Glomerular visceral epithelial cell (primary cell): ENCODE data around the gene MYDGF.
A peak's percentile ranks its signal among the peaks of the same experiment; 100 is the strongest.

ENCODE experiments used
- DNase-seq: peaks from one replicate; pipeline ENCODE4 v3.0.0-alpha.2; 2016; ENCODE audit errors: extremely low spot score

Gene MYDGF

GRCh38 chr19:4641132-4641531 is 29.0 kb downstream of the MYDGF start:
- no peak for DNase-seq

- no peak for DNase-seq
These were observed 29.7 kb downstream of the MYDGF start for GRCh38 chr19:4640247-4641000.

GRCh38 chr19:4639531-4640246 is 30.5 kb downstream of the MYDGF start:
- peak; percentile 49 for DNase-seq

GRCh38 chr19:4638828-4639530 is 31.2 kb downstream of the MYDGF start, which contains the start of gene TNFAIP8L1:
Gene TNFAIP8L1, plus strand, starts transcription at chr19:4639516. Its CDS starts 12,354 bp downstream, at chr19:4651870.
- peak; percentile 97 for DNase-seq

- DNase-seq, result no peak
These were observed 31.8 kb downstream of the MYDGF start for GRCh38 chr19:4638317-4638716.

GRCh38 chr19:4636761-4637160 is 33.4 kb downstream of the MYDGF start:
- no peak for DNase-seq

GRCh38 chr19:4636151-4636717 is 33.9 kb downstream of the MYDGF start:
- DNase-seq, result peak; percentile 72

GRCh38 chr19:4635754-4636116 is 34.4 kb downstream of the MYDGF start:
- DNase-seq, result no peak

GRCh38 chr19:4633140-4633967 is 36.8 kb downstream of the MYDGF start:
- DNase-seq, result peak; percentile 97

GRCh38 chr19:4624733-4625362 is 45.3 kb downstream of the MYDGF start:
- DNase-seq, result no peak

GRCh38 chr19:4624301-4624700 is 45.8 kb downstream of the MYDGF start:
- DNase-seq, result no peak

GRCh38 chr19:4622695-4623421 is 47.3 kb downstream of the MYDGF start:
- no peak for DNase-seq

GRCh38 chr19:4620675-4621074 is 49.5 kb downstream of the MYDGF start:
- no peak for DNase-seq

- DNase-seq, result no peak
These were observed 50.4 kb downstream of the MYDGF start for GRCh38 chr19:4619668-4620294.

- DNase-seq, result no peak
These were observed 52.1 kb downstream of the MYDGF start for GRCh38 chr19:4618019-4618418.

- no peak for DNase-seq
These were observed 56.8 kb downstream of the MYDGF start for GRCh38 chr19:4613254-4613751.

- DNase-seq, result no peak
These were observed 60.1 kb downstream of the MYDGF start for GRCh38 chr19:4609878-4610511.
